GM21619 (cell line): ENCODE results near the gene TXNRD2.

ENCODE experiments used
- ATAC-seq: cut with Tn5 transposase; IDR thresholded peaks from one replicate; pipeline ENCODE4 v1.9.1; 2021; ENCODE audit not compliant: unreplicated experiment

TXNRD2 gene

DNA sequence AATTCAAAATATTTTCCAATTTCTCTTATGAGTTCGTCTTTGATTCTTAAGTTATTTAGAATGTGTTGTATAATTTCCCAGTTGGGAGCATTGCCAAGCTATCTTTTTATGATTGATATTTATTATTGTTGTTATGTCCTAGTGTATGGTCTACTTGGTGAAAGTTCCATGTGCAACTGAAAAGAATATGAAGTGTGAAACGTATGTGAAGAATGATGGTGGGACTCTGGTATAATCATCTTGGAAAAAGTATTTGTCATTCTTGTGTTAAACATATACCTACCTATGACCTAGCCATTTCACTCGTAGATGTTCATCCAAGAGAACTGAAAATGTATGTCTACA is 75.0 kb downstream of the TXNRD2 start:
- no peak for ATAC-seq

DNA sequence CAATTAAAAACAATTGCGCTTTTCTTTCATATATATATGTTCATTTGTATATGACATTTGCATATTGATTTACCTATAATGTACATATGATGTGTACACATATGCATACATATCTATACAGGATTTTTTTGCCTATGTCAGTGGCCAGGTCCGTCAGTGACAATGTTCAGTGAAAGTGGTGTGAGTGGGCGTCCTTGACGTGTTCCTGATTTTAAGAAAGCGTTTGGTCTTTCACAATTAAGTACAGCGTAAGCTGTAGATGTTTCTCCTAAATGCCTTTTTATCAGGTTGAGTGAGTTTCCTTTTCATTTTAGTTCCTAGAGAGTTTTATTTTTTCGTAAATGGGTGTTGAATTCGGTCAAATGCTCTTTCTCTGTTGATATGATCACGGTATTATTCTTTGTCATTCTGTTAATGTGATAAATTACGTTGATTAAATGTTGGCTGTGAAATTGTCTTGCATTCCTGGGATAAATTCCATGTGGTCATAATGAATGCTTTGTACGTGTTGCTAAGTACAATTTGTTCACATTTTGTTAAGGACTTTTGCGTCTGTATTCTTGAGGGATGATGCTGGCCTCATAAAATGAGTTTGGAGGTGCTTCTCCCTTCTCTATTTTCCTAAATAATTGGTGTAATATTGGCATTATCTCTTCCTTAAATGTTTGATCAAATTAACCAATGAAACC is 76.3 kb downstream of the TXNRD2 start:
- ATAC-seq, result no peak

DNA sequence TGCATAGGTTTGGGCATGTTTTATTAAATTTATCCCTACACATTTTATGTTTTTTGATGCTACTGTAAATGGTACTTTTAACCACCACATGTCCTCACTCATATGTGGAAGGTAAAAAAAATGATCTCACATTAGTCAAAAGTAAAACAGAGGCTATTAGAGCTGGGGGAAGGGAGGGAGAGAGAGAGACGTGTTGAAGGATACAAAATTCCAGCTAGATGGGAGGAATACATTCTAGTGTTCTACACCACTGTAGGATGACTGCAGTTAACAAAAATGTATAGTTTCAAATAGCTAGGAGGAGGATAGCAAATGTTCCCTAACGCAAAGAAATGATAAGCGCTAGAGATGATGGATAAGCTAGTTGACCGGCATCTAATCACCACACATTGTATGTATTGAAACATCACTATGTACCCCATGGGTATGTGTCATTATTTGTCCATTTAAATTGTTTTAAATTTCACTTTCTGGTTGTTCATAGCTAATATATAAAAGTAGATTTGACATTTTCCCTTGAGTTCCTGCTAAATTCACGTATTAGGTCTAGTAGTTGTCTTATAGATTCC is 77.0 kb downstream of the TXNRD2 start:
- ATAC-seq, result no peak

DNA sequence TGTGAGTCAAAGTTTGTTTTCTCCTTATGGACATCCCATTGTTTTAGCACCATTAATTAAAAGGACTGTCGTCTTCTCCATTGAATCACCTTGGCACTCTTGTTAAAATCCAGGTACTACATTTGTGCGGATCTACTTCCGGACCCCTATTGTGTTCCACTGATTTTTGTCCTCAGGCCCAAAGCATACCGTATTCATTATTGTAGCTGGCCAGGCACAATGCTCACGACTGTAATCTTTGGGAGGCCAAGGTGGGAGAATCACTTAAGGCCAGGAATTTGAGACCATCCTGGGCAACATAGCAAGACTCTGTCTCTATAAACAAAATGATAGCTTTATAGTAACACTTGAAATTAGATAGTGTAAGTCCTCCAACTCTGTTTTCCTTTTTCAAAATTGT is 78.0 kb downstream of the TXNRD2 start:
- no peak for ATAC-seq

DNA sequence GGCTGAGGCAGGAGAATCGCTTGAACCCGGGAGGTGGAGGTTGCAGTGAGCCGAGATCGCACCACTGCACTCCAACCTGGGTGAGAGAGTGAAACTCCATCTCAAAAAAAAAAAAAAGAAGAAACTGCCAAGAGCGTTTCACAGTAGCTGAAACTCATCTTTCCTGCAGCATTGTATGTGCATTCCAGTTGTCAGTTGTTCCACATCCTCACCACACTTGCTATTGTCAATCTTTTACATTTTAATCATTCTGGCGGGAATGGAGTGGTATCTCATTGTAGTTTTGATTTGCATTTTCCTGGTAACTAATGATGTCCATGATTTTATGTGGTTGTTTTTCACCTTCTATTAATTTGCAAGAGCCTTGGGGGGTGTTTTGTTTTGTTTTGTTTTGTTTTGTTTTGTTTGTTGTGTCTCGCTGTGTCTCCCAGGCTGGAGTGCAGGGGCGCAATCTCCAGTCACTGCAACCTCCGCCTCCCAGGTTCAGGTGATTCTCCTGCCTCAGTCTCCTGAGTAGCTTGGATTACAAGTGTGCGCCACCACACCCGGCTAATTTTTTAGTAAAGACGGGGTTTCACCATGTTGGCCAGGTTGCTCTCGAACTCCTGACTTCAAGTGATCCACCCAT is 78.9 kb downstream of the TXNRD2 start:
- no peak for ATAC-seq

DNA sequence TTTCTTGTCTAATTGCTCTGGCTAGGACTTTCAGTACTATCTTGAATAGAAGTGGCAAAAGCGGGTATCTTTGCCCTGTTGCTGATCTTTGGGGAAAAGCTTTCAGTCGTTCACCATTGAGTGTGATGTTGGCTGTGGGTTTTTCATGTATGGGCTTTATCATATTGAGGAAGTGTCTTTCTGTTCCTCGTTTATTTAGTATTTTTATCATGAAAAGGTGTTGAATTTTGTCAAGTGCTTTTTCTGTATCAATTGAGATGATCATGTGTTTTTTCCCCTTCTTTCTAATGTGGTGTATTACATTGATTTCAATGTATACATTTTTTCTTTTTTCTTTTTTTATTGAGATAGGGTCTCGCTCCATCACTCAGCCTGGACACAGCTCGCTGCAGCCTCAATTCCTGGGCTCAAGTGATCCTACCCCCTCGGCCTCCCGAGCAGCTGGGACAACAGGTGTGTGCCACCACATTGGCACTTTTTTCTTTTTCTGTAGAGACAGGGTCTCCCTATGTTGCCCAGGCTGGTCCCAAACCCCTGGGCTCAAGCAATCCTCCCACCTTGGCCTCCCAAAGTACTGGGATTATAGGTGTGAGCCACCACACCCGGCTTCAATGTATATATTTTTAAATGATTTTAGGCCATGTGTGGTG is 81.6 kb downstream of the TXNRD2 start:
- ATAC-seq, result no peak

DNA sequence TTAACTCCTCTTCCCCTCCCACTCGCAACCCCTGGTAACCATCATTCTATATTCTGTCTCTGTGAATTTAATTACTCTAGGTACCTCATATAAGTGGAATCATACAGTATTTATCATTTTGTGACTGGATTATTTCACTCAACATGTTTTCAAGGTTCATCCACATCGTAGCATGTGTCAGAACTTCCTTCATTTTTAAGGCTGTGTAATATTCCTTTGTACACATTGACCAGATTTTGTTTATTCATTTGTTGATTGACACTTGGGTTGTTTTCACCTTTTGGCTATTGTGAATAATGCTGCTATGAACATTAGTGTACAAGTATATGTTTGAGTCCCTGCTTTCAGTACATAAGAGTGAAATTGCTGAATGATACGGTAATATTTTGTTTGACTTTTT is 84.2 kb downstream of the TXNRD2 start:
- no peak for ATAC-seq

DNA sequence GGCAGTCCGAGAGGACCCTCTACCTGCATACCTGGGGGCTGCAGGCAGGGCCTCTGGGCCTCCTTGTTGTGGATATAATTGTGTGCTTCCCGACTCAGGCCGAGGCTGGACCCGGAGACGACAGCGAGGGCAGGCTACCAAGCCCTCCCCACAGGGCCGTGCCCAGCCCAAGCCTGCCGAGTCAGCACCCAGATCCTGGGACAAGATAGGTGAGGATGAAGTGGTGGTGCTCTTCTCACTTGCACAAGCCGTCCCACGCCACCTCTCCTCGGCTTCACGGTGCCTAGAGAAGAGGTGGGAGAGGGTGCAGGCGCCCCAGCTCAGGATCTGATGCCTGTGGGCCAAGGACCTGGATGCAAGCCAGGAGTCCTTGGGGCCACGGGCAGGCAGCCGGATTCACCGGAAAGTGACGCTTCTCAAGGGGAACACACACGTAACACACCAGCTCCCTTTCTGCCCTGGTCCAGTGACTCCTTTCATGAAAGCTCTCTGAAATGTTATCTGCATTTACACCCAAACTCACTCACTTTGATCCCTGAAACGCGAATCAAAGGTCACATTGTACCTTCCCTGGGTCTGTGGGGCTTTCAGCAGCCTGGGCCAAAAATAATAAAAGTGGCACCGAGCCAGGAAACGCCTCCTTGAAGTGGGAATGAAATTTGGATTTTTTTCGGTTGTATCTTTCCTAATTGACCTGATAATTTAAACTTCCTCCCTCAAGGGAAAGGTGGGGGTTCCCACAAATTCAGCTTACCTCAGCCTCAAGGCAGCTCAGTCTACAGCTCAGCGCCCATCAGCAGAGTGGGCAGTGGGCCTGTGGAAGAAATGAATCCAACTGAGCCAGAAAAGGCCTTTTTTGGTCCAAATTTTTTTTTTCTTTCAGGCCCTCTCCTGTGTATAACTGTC is 85.9 kb downstream of the TXNRD2 start:
- peak; percentile 24 for ATAC-seq

DNA sequence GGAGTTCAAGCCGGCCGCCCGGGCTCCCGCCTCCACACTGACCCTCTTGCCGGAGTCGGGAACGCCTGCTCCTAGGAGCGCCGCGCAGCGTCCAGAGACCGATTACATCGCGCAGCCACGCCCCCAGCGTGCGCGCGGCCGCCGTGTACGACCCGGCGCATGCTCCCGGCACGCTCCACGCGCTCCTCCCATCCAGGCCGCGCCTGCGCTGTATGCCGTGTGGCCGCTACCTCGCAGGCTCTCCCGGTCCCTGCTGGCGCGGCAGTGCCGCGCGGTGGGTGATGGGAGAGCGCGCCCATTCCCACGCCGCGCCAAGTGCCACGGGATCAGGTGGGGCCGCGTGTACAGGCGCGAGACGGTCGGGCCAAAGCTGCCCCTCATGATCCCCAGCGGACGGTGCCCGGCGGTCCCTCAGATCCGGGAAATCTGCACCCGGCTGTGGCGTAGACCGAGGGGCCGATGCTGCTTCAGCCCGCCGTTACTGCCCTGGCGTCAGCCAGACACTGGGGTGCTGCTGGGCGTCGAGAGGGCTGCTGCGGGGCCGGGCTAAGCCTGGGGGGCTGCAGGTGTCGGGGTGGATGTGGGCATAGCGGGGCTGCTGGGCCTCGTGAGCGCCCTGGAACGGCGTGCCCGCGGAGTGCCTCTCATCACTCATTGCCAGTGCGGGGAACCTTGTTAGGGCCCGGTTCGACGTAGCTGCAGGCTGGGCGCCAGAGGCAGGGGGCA is 86.7 kb downstream of the TXNRD2 start, which contains the start of the genes GNB1L and RTL10:
TSS of gene GNB1L (minus strand) at position 97 of the 726 bp plus-strand sequence. CDS start 33,519 bp downstream, outside the sequence.
TSS of gene RTL10 (minus strand) at position 97 of the 726 bp plus-strand sequence. CDS start 2,613 bp downstream, outside the sequence.
- ATAC-seq, result peak; percentile 69

DNA sequence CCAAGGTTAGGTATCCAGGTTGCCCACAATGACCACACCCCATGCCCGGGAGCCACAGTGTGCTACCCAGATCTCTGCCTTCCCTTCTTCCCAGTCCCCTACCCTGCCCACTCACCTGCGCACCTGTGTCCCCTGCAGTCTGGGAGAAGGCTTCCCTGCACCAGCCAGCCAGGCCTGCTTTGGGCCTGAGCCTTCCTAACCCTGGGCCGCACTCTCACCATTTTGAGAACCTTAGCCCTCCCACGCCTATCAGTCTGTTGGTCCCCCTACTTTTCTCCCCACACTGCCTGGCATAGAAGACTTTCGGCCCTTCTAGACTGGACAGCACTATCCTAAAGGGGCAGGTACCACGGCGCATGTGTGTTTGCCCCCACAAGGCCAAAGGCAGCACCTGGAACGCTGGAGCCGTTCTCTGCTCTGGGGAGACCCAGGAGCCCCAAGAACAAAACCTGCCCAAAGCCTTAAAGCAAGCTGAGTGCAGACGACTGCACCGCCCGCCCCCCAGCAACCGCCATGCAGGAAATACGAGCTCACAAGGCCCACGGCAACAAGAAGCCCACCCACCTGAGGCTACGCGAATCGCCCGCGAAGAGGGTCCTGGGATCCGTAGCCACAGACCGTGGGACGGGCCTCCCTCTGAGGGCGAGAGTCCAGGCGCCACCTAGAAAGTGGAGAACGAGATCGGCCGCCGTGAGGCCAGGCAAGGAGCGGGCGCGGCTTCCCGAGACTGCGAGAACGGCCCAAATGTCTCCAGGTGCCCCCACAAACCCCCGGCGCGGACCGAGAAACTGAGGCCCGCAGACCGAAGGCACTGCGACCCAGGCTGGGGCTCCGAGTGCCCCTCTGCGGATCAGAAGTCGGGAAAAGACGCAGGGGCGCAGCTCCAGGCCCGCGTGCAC is 87.5 kb downstream of the TXNRD2 start:
- peak; percentile 10 for ATAC-seq

DNA sequence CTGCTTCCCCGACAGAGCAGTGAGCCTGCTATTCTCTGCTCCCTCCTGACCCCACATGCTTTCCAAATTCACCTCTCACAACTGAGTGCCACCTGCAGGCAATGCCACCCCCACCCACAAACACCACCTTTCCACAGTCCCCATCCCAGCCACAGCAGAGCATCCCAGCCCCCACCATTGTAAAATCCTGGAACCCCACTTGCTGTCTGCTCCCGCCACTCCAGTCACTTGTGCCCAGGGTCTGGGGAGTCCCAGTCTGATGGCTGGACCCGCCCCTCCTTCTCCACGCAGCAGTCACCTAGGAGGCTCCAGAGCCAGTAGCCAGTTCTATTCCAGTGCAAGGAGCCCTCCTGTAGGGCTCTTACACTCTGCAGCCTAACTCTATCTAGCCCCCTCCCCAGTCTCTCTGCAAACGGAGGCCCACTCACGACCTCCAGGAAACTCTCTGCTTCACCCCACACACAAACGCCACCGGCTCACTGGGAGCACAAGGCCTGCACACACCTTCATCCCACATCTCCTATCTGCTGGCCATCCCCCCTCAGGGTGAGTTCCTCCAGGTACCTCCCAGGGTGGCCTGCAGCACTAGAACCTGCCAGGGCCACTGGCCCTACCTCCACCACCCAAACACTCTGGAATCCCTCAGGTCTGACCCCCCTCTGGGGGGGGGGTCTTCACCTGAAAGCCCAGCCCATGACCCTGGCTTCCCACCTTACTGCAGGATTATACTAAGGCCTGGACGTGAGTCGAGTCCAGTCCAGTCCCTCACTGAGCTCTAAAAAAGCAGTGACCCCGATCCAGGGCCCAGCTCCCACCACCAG is 88.3 kb downstream of the TXNRD2 start:
- no peak for ATAC-seq

DNA sequence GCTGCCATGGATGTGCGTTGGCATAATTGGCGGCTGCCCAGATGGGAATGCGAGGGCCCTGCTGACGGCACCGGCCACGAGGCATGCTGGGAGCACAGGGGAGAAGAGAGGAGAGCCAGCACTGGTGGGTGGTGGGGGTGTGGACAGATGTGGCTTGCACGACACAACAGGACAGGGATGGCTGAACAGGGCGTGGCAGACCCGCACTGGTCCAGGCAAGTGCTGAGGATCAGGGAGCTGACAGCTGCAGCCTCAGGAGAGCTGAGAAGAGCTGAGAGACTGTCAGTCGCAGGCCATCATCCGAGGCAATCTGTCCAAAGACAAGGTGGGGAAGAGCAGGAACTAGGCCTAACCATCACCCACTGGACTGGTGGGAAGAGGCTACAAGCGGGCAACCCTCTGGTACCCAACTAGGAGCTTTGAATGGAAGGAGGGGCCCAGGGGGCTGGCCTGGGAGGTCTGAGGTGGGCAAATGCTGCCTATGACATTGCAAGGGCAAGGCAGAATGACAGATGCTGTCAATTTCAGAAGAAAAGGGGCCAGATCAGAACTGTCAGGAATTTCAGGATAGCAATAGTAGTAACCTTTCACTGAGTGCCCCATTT is 89.3 kb downstream of the TXNRD2 start:
- ATAC-seq, result no peak

DNA sequence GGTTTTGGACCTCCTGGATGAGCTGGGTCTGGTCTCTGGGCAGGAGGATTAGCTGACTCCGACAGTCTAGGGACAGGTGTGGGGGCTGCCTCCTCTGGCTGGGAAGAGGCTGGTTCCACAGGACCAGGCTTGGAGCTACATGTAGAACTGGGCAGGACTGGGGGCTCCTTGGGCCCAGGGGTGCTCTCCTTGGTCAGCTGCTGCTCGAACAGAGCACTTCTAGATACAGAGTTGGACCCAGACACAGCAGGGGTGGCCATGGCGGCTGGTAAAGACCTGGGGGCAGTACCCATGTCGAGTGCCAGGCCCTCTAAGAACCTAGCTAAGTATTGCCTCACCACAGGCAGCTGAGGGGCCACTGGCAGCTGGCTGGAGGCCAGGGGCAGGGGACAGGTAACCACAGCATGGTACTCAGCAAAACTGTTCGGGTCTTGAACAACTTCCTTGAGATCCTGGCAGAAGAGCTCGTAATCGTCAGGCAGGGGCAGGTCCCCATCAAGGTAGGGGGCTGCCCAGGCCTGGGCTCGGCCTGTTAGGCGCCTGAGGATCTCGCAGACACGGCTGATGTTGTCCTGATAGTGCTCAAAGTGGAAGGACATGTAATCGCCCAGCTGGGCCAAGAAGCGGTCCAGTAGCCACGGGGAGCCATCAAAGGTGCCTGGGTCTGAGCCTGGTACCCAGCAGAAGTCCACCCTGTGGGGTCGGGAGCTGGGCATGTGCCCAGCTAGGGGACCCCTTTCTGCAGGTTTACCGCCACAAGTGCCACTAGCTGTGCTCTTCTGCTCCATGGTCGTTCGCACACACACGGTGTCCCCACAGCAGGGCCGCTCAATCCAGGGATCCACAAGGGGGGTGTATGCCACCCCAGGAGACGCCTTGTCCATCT is 90.1 kb downstream of the TXNRD2 start:
- no peak for ATAC-seq

DNA sequence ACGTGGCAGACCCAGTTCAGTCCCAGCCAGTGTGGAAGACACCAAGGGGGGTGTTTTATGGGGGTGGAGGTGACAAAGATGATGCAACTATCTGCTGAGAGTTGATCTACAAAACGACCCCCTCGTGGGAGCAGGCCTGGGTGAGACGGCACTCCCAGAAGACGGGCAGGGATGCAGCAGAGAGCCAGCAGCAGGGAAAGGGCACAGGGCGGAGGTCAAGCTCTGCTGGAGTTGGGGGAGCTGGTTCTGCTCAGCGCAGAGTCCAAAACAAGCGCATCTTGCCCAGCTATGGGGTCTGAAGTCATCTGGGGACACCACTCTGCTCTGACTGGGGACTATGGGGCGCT is 90.9 kb downstream of the TXNRD2 start:
- no peak for ATAC-seq

DNA sequence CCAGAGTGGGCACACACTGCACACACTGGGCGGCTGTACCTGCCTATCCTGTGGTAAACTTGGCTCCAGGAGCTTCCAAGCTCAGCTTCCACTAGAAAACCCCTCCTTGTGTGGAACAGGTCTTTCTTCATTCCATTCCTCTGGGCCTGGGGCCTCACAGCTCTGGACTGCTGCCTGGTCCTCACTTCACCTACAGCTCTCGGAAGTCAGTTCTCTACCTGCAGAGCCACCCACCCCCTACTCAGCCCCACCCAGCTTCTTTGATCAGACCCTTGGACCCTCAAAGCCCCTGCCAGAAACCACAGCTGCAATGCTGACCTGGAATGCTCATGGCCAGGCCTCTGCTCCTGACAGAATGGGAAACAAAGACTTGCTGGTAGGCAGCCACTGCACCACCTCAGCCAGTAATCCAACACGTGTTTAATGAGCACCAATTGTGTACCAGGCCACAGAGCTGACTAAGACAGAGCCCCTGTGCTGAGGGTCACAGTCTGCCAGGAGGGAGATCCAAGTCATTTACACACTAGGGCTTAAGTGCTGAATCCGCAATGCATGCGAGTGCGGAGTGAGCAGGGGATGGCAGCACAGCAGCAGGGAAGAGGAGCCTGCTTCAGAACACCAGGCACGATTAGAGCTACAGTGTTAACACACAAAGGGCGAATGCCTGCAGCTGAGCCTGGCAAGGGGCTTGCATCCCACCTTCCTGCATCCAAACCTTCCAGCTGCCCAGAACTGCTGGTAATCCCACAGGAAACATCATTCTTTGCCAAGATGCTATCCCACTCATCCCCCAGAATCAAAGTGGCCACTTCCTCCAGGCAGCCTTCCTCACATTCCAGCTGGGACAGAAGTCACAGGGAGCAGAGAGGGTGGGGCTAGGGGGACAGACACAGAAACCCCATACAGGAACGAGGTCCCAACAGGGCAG is 91.5 kb downstream of the TXNRD2 start:
- no peak for ATAC-seq
